ENCODE data around the gene KCNQ4.

KCNQ4 gene

GRCh38 chr1:40795811-40796586, 12.4 kb downstream of the KCNQ4 start:
- DNase-seq (ENCODE audit: low read depth in 2 of 2) = no peak

GRCh38 chr1:40796939-40797667, 13.5 kb downstream of the KCNQ4 start:
- DNase-seq (ENCODE audit: low read depth in 2 of 2) = no peak

GRCh38 chr1:40797668-40798010, 14.1 kb downstream of the KCNQ4 start:
- DNase-seq (ENCODE audit: low read depth in 2 of 2) = no peak

- no peak for DNase-seq (ENCODE audit: low read depth in 2 of 2)
These were observed 15.0 kb downstream of the KCNQ4 start for GRCh38 chr1:40798366-40799281.

- no peak for DNase-seq (ENCODE audit: low read depth in 2 of 2)
These were observed 15.8 kb downstream of the KCNQ4 start for GRCh38 chr1:40799351-40799867.

- DNase-seq (ENCODE audit: low read depth in 2 of 2) = no peak
These were observed 18.1 kb downstream of the KCNQ4 start for GRCh38 chr1:40801742-40802077.

GRCh38 chr1:40802078-40802741, 18.6 kb downstream of the KCNQ4 start:
- peak; percentile 75 to 80 for DNase-seq (ENCODE audit: low read depth in 2 of 2)

GRCh38 chr1:40802742-40803113, 19.1 kb downstream of the KCNQ4 start:
- DNase-seq (ENCODE audit: low read depth in 2 of 2) = no peak

GRCh38 chr1:40803447-40803846, 19.9 kb downstream of the KCNQ4 start:
- DNase-seq (ENCODE audit: low read depth in 2 of 2) = no peak

- no peak for DNase-seq (ENCODE audit: low read depth in 2 of 2)
These were observed 20.3 kb downstream of the KCNQ4 start for GRCh38 chr1:40803902-40804301.

GRCh38 chr1:40806240-40806639, 22.7 kb downstream of the KCNQ4 start:
- DNase-seq (ENCODE audit: low read depth in 2 of 2) = no peak

GRCh38 chr1:40806731-40807695, 23.4 kb downstream of the KCNQ4 start:
- no peak for DNase-seq (ENCODE audit: low read depth in 2 of 2)

- DNase-seq (ENCODE audit: low read depth in 2 of 2) = no peak
These were observed 24.4 kb downstream of the KCNQ4 start for GRCh38 chr1:40808002-40808401.

GRCh38 chr1:40808444-40808843, 24.9 kb downstream of the KCNQ4 start:
- DNase-seq (ENCODE audit: low read depth in 2 of 2) = no peak

GRCh38 chr1:40808909-40809308, 25.3 kb downstream of the KCNQ4 start:
- DNase-seq (ENCODE audit: low read depth in 2 of 2) = no peak

- no peak for DNase-seq (ENCODE audit: low read depth in 2 of 2)
These were observed 27.3 kb downstream of the KCNQ4 start for GRCh38 chr1:40810927-40811326.

GRCh38 chr1:40815420-40815819, 31.8 kb downstream of the KCNQ4 start:
- DNase-seq (ENCODE audit: low read depth in 2 of 2) = no peak

- DNase-seq (ENCODE audit: low read depth in 2 of 2) = no peak
These were observed 34.2 kb downstream of the KCNQ4 start for GRCh38 chr1:40817791-40818263.

- peak; percentile 74 to 86 for DNase-seq (ENCODE audit: low read depth in 2 of 2)
These were observed 34.8 kb downstream of the KCNQ4 start for GRCh38 chr1:40818264-40818961.

- no peak for DNase-seq (ENCODE audit: low read depth in 2 of 2)
These were observed 35.5 kb downstream of the KCNQ4 start for GRCh38 chr1:40819101-40819500.

Data from stimulated activated CD8-positive, alpha-beta memory T cell treated with anti-CD3 and anti-CD28 coated beads, Interleukin-2, amount 100 ng/mL, for 48 hours (primary cell).